Right lobe of liver (tissue), 4 donors: ENCODE data around the gene LRRC47.

Experiments used
- POLR2A ChIP-seq: fragments of 450-650 bp; IDR thresholded peaks from one replicate; pipeline ENCODE4 v1.6.1; 2017; ENCODE audit warnings: antibody characterized with exemption, mild to moderate bottlenecking
- TF ChIP-seq, protein P1 (sequence below), 4 donors: fragments of 200-600 bp in 3 of 4; fragments of 450-650 bp in 1 of 4; IDR thresholded peaks; one replicate each; pipeline versions ENCODE4 v1.5.1 to v1.8.0; 2016 to 2022; ENCODE audit warnings: antibody characterized with exemption in 4 of 4, mild to moderate bottlenecking in 2 of 4
- donor health status: DM: no; HTN: no; CAD: no.
- donor health status: DM: no; HTN: no; CAD: no.
- donor health status: DM: no; HTN: yes; CAD: no.

DNA sequence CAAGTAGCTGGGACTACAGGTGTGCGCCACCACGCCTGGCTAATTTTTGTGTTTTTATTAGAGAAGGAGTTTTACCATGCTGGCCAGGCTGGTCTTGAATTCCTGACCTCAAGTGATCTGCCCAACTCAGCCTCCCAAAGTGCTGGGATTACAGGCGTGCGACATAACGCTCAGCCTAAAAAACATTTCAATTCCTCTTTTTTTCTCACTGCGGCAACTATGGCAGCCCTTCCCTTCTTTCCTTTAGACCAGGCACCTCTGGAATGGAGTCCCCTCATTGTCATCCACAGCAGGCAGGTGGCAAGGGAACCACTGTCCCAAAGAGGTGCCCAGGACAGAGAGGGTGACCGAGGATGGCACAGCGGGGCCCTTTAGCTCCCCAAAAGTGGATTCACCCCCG lies 46.6 kb upstream of the LRRC47 start:
- TF ChIP-seq, protein P1, sequence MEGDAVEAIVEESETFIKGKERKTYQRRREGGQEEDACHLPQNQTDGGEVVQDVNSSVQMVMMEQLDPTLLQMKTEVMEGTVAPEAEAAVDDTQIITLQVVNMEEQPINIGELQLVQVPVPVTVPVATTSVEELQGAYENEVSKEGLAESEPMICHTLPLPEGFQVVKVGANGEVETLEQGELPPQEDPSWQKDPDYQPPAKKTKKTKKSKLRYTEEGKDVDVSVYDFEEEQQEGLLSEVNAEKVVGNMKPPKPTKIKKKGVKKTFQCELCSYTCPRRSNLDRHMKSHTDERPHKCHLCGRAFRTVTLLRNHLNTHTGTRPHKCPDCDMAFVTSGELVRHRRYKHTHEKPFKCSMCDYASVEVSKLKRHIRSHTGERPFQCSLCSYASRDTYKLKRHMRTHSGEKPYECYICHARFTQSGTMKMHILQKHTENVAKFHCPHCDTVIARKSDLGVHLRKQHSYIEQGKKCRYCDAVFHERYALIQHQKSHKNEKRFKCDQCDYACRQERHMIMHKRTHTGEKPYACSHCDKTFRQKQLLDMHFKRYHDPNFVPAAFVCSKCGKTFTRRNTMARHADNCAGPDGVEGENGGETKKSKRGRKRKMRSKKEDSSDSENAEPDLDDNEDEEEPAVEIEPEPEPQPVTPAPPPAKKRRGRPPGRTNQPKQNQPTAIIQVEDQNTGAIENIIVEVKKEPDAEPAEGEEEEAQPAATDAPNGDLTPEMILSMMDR (IDR thresholded peaks at IDR 0.05) = no peak
- no peak for TF ChIP-seq POLR2A
